Endothelial cell (in vitro differentiated cells): ENCODE data around the gene TUBG1. TPM values are rescaled to one million over a fixed set of nuclear protein-coding genes. Genes with fewer than 3 reads are reported as not detected.
"Not testable (repeated sequence)": the region's sequence is repeated elsewhere in the genome, so short reads cannot be mapped to it uniquely, and the experiment has no call there.

Experiments
- DNase-seq: peaks from one replicate; pipeline ENCODE4 v3.0.0; 2021; ENCODE audit warnings: low spot score
- H3K27ac Mint-ChIP-seq: one replicate; pipeline ENCODE4 v1.8.0; 2021; ENCODE audit warnings: mixed read lengths, inconsistent platforms; ENCODE audit not compliant: unreplicated experiment
- H3K27me3 Mint-ChIP-seq: one replicate; pipeline ENCODE4 v1.8.0; 2021; ENCODE audit warnings: mild to moderate bottlenecking, moderate library complexity, mixed read lengths, inconsistent platforms; ENCODE audit not compliant: unreplicated experiment
- H3K36me3 Mint-ChIP-seq: one replicate; pipeline ENCODE4 v1.8.0; 2021; ENCODE audit warnings: mild to moderate bottlenecking, low read depth, mixed read lengths, inconsistent platforms; ENCODE audit not compliant: unreplicated experiment
- H3K4me1 Mint-ChIP-seq: one replicate; pipeline ENCODE4 v1.8.0; 2021; ENCODE audit warnings: mild to moderate bottlenecking, mixed read lengths, inconsistent platforms; ENCODE audit not compliant: unreplicated experiment
- H3K4me3 Mint-ChIP-seq: one replicate; pipeline ENCODE4 v1.8.0; 2021; ENCODE audit warnings: mild to moderate bottlenecking, mixed read lengths, inconsistent platforms; ENCODE audit not compliant: unreplicated experiment
- H3K9me3 Mint-ChIP-seq: one replicate; pipeline ENCODE4 v1.8.0; 2021; ENCODE audit warnings: mixed read lengths, inconsistent platforms; ENCODE audit not compliant: unreplicated experiment
- total RNA-seq: library from RNA; stranded (reverse); fragmentation: NEBNext Ultra II Directional; extraction: Animal tissue kit (Norgen Biotek cat#: 25700); gene quantifications from one replicate; pipeline ENCODE4 v1.2.1, GENCODE V29; 2021; ENCODE audit not compliant: unreplicated experiment
- TF ChIP-seq, protein P1 (sequence below): fragments of 200-600 bp; sonication (generic); IDR thresholded peaks from one replicate; pipeline ENCODE4 v1.5.0; 2021; ENCODE audit warnings: antibody characterized with exemption; ENCODE audit not compliant: unreplicated experiment

The TUBG1 gene
- total RNA-seq, 1 donor from 2014 or later, result 54.5 TPM

DNA sequence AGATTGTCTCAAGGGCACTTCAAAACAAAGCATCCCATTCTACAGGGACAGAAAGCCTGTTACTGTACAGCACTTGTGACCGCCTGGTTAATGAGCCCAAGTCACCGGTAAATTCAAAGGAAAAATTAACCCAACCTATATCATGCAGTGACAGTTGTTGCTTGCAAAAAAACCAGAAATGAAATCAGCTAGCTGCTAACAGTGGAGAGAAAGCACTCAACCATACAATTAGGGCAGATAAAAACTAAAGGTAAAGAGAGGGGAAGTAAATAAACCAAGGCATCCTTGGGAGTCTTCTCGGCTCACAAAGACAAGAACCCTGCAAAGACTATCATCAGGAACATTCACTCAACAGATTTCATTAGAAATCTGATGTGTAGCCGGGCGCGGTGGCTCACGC lies 6.2 kb upstream of the TUBG1 start:
- no peak overlapping the region for H3K27ac Mint-ChIP-seq
- H3K9me3 Mint-ChIP-seq, result no peaks in the 10 kb centered on the region
- no peak for DNase-seq
- H3K4me1 Mint-ChIP-seq, result peaks cover 11% of the 10 kb centered on the region
- no peak overlapping the region for H3K4me3 Mint-ChIP-seq
- TF ChIP-seq, protein P1, sequence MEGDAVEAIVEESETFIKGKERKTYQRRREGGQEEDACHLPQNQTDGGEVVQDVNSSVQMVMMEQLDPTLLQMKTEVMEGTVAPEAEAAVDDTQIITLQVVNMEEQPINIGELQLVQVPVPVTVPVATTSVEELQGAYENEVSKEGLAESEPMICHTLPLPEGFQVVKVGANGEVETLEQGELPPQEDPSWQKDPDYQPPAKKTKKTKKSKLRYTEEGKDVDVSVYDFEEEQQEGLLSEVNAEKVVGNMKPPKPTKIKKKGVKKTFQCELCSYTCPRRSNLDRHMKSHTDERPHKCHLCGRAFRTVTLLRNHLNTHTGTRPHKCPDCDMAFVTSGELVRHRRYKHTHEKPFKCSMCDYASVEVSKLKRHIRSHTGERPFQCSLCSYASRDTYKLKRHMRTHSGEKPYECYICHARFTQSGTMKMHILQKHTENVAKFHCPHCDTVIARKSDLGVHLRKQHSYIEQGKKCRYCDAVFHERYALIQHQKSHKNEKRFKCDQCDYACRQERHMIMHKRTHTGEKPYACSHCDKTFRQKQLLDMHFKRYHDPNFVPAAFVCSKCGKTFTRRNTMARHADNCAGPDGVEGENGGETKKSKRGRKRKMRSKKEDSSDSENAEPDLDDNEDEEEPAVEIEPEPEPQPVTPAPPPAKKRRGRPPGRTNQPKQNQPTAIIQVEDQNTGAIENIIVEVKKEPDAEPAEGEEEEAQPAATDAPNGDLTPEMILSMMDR, result no peak
- peaks cover 3% of the 10 kb centered on the region for H3K27me3 Mint-ChIP-seq
- no peaks in the 10 kb centered on the region for H3K36me3 Mint-ChIP-seq

DNA sequence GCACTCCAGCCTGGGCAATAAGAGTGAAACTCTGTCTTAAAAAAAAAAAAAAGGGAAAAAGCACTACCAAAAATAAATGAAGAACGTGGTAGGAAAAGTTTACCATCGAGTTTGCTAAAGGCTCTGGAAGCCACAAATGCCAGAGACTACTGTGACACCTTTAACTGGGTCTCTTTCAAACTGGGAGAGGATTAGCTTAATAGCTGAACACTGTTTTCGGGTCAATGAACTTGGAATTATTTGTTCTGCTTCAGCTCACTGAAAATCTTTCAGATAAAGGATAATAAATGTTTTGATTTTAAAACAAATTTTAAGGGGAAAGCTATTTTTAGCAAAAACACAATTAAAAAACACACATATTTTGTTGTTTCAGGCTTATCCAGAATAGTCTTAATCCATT lies 1.7 kb upstream of the TUBG1 start:
- H3K4me3 Mint-ChIP-seq, result peak overlapping the region; percentile 100
- no peak overlapping the region for H3K27ac Mint-ChIP-seq

DNA sequence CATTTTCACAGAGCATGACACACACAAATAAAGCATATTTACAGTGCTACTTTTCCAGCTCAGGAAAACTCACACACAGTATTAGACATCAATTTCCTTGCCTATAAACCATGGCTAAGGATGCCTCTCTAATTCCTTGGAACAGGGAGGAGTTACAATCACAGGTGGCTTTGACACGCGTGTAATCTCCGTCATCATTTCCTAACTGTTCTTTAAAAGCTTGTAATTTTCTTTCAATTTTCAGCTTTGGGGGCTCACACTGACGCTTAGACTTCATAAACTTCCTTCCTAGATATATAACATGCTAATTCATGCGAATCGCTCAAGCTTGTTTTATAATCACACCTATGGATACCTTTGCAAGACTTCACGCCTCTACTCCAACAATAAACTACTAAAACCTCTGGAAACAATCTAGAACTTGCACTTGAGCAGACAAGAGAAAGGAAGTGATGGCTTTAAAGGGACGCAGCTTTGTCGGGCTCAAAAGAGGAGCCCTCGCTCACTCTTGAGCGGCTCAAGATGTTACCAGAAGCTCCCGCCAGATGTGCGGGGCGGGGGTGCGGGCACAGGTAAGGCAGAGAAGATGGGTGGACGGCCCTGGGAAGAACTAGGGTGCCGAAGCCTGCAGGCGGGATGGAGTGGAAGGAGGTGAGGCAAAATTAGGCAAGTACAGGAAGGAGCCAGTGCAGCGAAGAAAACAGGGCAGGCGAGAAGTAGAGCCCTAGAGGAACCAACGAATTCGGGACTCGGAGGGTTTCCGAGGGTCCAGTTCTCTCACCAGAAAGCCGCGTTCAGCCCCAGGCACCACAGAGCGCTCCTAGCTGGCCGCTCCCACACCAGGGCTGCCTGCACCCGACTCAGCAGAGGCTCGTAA lies 940 bp upstream of the TUBG1 start:
- TF ChIP-seq, protein P1, result no peak
- no peak for DNase-seq
- H3K27me3 Mint-ChIP-seq, result peaks cover 3% of the 10 kb centered on the region
- peaks cover 17% of the 10 kb centered on the region for H3K4me1 Mint-ChIP-seq
- no peaks in the 10 kb centered on the region for H3K9me3 Mint-ChIP-seq
- H3K36me3 Mint-ChIP-seq, result peaks cover 7% of the 10 kb centered on the region
- H3K4me3 Mint-ChIP-seq, result peak overlapping the region; percentile 100
- peak overlapping the region; percentile 98 for H3K27ac Mint-ChIP-seq

More for the DNA sequence above, 1.7 kb upstream of the TUBG1 start:
- Mint-ChIP-seq H3K9me3 (no peaks in the 10 kb centered on the region), H3K4me1 (peaks cover 17% of the 10 kb centered on the region), H3K36me3 (peaks cover 5% of the 10 kb centered on the region), H3K27me3 (peaks cover 3% of the 10 kb centered on the region)
- DNase-seq, result no peak
- TF ChIP-seq, protein P1, result no peak

DNA sequence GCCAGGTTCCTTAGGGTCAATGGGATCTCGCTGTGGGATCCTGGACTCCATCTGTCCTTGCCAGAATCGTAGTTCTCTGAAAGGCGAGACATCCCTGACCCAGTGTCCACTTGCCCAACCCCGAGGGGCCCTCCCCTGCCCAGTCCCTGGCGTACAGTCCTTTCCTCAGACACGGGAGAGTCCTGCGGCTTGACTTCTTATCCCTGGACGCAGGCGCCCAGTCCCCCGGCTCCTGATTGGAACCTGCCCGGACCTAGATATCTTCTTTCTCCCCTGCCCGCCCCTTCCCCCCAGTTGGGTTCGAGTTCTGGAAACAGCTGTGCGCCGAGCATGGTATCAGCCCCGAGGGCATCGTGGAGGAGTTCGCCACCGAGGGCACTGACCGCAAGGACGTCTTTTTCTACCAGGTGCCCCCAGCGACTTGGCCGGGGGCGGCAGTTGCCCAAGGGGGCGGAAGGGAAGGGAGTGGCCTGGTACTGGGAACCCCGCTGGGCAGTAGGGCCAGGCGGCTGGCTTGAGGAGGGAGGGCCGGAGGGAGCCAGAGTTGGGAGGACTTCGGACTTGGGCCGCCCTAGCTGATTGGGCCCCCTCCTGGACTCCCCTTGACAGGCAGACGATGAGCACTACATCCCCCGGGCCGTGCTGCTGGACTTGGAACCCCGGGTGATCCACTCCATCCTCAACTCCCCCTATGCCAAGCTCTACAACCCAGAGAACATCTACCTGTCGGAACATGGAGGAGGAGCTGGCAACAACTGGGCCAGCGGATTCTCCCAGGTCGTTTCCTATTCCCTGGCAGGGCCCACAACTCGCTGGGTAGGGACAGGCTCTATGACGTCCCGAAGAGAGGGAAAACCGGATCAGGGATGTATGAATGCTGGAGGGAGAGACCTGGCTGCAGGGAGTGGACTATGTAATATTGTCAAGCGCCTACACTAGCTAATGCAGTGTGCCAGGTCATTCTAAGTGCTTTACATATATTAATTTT lies 625 bp downstream of the TUBG1 start:
- H3K9me3 Mint-ChIP-seq, H3K27ac Mint-ChIP-seq, H3K27me3 Mint-ChIP-seq: not testable (repeated sequence)
- peaks cover 17% of the 10 kb centered on the region for H3K4me1 Mint-ChIP-seq
- DNase-seq, result peak; percentile 33
- peak overlapping the region; percentile 100 for H3K4me3 Mint-ChIP-seq
- peaks cover 21% of the 10 kb centered on the region for H3K36me3 Mint-ChIP-seq

DNA sequence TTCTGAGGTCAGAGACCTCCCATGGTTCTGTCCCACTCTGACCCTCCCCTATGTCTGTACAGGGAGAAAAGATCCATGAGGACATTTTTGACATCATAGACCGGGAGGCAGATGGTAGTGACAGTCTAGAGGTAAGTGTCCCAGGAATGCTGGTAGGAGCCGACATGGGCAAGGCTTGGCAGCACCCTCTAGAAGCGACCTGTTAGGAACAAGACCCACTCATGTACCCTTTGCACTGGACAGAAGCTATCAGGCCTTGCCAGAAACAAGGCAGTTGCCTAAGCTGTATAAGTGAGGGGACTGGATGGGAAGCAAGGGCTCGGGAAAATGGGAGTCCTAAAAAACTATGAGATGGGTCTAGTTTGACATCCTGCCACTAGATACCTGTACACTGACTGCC lies 2.5 kb downstream of the TUBG1 start:
- H3K36me3 Mint-ChIP-seq, result peaks cover 29% of the 10 kb centered on the region
- H3K4me1 Mint-ChIP-seq, result peaks cover 9% of the 10 kb centered on the region
- no peak overlapping the region for H3K27ac Mint-ChIP-seq
- no peaks in the 10 kb centered on the region for H3K9me3 Mint-ChIP-seq
- TF ChIP-seq, protein P1, result no peak
- H3K27me3 Mint-ChIP-seq, result no peaks in the 10 kb centered on the region
- no peak for DNase-seq
- H3K4me3 Mint-ChIP-seq, result no peak overlapping the region
